Stimulated activated CD4-positive, alpha-beta T cell treated with anti-CD3 and anti-CD28 coated beads, Interleukin-4, amount 100 ng/mL, for 24 hours (primary cell): ENCODE data around the gene P4HTM.
"Not testable (repeated sequence)": the region's sequence is repeated elsewhere in the genome, so short reads cannot be mapped to it uniquely, and the experiment has no call there.

ENCODE experiments used
- DNase-seq: peaks from one replicate; pipeline ENCODE4 v3.0.0-alpha.2; 2020

P4HTM gene

DNA sequence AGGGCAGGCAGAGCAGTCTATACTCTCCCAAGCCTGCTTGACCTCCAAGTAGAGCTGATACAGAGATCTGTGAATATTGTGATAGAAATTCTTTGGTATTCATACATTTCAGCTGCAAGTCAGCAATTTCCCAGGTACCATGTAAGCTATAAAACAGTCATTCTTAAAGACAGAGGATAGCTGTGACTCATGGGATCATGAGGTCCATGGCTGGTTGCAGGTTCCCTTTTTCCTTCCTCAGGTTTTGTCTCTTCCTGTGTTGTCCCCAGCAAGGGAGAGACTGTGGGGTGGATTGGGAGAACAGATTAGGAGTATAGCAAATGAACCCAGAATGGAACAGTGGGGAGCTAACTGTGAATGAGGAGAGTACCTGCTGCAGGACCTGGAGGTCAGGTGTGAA lies 5.4 kb upstream of the P4HTM start:
- DNase-seq = no peak

DNA sequence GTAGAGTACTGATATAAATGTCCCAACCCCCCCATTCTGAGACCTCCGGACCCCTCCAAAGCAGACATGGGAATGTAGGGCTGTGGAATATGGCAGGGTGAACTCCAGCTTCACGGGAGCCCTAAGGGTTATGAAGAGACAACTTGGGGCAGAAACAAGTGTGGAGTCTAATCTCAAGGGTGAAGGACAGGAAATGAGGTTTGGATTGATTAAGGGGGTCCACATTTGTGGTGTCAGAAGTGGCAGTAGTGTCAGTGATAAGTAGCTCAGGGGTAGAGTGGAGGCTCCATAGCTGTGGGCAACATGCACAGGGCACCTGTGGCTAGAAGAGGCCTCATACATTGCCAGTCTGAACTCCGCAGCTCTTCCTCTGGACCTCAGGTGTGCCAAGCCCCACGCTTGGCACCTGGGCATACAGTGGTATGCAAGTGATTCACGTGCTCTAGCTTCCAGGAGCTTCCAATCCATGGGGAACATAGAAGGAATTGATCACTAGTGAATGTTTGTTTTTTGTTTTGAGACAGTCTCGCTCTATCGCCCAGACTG lies 4.1 kb upstream of the P4HTM start:
- DNase-seq = no peak

DNA sequence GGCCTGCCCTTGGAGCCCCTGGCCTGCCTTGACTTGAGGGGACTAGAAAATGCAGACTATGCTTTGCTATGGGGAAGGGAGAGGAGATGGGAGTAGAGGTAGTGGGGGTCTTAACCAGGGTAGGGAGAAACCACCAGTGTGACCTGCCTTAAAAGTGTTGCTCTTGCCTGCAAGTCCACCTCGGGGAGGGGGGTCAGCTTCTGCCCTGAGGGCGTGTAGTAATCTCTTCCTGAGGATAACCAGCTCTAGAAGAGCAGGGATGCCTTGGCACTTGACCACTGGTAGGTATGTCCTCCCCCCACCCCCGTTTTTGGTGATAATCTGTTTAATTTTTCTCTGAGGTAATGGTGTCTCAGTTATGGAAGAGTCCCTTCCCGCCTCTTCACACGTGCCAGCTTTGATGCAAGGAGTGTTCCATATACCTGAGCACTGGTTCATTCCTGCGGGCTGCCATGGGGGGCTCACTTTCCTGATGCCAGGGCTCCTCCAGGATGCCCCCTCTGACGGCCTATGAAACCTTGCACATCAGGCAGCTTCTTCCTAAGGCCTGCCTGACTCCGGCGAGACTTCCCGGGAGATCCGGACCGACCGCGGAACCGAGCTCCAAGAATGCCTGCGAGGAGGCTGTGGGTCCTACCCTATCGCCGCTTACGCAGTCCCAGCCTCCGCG lies 780 bp upstream of the P4HTM start:
- DNase-seq = no peak

DNA sequence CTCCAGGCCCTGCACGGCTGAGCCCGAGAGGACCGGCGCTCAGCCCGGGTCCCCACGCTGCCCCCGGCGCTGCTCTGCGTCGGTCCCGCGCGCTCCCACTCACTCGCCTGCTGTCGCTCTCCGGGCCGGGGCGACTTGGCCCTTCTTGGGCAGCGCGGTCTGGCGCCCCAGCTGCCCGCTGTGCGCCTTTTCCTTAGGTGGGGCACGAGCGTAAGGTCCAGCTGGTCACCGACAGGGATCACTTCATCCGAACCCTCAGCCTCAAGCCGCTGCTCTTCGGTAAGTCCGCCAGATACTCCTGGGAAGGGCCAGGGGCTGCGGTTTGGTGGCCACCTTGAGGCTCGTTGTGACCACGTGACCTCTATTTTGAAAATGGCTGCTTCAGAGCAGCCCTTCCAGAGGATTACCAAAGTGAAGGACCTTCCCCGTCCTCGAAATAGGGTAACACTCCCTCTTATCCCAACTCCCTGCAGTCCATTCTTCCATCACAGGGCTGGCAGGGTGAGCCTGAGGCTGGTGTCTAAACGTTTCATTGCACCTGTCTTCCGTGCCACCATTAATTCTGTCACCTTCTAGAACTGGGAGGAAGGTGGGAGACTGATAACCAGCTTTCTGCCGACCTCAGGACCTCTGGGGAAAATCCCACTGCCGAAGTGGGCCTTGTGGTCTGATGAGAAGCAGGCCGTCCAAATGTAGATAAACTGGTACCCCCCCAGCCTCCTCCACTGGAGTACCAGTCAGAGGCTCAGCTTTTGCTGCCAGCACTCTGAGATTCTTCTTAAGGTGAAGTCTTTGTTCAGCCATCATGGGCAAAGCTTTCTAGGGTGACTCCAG lies 812 bp downstream of the P4HTM start:
- DNase-seq = peak; percentile 41

DNA sequence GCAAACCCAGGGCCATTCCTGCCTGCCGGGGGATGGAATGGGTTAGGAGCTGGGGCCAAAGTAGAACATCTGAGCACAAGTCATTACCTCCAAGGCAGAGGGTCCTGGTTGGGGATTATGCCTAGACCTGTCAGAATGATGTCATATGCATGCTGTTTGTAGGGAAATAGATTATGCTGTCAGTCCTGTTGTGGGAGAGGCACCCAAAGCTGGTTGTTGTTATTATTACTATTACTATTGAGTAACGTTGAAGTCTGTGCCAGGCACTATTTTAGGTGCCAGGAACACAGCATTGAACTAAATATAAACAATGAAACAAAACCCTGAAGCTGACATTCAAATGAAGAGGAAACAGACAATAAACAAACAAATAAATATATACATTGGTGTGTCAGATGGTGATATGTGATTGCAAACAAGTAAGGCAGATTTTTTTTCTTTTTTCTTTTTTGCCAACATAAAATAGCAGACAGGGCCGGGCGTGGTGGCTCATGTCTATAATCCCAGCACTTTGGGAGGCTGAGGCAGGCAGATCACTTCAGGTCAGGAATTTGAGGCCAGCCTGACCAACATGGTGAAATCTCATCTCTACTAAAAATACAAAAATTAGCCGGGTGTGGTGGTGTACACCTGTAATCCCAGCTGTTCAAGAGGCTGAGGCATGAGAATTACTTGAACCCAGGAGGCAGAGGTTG lies 2.0 kb downstream of the P4HTM start:
- DNase-seq = no peak

DNA sequence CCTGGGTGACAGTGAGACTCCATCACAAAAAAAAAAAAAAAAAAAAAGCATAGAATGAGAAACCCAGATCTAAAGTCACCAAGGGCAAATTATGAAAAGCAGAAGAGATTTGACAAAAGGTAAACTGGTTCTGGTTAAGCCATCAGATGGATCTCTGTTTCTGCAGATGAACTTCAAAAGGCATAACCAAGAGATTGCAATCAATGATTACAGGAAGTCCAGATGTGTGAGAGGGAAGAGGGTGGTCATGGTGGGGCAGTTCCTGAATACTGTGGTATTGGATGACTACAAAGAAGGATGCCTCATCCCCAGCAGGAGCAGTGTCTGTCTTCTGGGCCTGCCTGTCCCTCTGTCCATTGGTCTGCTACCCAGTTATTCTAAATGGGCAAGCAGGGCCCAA lies 3.8 kb downstream of the P4HTM start:
- DNase-seq = no peak

DNA sequence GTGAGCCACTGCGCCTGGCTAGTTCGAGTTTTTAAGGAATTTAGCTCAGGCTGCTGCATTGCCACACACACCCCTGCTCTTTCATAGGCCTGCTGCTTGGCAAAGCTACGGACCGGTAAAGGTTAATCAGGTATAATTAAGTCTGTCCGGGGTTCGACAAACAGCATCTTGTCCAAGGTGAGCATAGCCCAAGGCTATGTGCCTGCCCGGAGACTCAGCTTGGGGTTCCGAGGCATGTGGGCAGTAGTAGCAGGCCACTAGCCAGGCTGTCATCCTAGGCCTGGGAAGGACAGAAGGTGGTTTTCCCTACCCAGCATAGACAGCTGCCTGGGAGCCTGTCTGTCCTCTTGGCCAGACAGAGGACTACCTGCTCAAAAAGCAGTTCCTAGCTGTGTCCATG lies 6.6 kb downstream of the P4HTM start:
- no peak for DNase-seq

DNA sequence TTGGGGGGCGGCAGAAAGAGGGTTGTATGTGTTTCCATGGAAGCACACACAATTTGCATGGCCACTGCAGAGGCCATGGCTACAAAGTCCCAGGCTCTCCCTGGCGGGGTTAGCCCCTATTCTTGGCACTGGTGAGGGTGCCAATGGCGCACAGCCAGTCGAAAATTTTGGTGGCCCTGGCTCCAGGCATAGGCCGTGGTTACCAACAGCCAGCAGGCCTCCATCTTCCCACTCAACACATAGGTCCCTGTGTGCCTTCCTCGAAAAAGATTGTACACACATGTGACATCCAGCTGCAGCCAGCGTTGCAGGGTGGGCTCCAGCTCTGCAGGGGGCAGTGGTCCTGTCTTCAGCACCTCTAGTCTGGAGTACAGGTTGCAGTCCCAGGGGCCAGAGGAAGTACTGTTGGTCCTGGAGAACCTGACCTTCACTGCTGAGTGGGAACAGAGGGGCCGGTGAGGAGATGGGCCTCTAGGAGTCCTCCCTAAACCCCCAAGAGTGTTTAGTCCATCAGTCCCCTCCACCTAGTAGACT lies 7.1 kb downstream of the P4HTM start:
- DNase-seq = no peak

DNA sequence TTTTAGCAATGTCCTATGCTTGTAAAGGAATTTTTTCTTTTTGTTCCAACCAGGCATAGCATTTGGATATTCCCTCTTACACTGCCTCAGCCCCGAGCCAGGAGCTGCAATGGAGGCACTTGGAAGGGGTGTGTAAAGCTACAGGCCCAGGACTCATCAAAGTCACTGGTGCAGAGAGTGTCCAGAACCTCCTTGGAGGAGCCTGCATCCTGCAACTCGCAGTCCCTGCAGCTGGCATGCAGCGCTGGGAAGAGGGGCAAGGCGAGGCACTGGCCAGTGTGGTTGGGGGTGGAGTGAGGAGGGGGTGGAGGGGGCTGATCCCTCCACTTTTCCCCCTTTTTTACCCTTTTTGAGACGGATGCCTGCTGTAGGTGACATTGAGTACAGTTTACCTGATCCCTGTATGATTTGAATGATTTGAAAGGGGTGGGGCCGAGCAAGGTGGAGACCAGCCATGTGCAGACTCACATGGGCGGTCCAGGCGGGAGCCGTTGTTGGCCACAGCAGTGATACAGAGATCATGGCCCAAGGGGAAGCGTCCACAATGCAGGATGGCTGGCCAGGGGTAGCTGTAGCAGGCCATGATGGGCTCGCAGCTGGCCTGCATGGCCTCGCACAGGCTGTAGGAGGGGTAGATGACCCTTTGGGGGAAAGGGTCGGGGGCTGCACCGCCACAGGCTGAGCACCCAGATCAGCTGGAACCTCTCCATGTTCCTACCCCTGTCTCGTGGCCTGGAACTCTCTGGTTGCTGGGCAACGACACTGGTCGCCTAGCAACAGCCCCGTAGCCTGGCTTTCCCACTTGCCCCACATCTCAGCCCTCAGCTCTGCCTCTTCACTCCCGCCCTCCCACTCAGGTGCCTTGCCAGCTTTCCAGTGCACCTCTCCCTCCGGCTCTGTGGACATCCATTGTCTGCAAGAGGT lies 7.9 kb downstream of the P4HTM start:
- DNase-seq = no peak

DNA sequence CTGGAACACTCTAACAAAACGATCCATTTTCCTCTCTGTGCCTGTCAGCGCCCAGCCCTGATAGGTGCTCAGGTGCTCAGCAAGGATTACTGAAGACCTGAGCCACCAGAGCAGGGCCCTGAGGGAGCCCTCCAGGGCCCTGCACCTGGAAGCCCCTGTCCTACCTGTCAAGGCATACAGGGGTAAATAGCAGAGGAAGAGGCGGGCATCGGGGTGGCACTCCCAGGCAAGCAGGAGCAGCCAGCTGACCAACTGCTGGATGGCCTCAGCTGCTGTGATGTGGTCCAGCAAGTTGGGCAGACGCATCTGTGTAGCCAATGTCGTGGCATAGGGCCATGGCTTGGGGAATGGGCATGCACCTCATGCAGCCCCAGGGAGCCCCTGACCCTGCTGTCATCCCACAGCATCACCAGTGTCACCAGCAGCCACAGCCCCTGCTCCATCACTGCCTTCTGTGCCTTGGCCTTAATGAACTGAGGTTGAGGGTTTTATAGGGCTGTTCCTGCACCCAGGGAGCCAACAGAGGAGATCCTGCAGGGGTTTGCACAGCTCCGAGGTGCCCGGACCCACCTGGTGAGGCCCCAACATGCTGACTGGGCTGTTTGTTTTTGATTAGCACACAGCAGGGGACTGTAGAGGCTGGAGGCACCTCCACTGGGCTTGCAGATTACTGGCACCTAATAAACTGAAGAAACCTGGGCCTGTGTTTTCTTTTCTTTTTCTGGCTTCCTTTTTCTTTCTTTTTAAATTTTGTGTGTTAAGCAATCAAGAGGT lies 9.2 kb downstream of the P4HTM start:
- DNase-seq = no peak

DNA sequence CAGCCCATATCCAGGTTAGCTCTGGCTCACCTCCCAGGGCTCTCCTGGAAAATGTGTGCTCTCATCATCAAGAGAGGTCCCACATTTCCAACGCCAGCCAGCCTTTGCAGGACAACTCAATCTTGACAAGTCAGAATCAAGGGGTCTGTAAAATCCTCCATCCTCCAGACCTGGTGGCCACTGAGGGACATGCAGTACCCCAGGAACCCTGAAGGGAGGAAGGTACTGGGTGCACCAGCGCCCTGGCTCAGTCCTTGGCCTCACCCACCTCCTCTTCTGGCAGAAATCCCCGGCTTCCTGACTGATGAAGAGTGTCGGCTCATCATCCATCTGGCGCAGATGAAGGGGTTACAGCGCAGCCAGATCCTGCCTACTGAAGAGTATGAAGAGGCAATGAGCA lies 11.1 kb downstream of the P4HTM start:
- no peak for DNase-seq

DNA sequence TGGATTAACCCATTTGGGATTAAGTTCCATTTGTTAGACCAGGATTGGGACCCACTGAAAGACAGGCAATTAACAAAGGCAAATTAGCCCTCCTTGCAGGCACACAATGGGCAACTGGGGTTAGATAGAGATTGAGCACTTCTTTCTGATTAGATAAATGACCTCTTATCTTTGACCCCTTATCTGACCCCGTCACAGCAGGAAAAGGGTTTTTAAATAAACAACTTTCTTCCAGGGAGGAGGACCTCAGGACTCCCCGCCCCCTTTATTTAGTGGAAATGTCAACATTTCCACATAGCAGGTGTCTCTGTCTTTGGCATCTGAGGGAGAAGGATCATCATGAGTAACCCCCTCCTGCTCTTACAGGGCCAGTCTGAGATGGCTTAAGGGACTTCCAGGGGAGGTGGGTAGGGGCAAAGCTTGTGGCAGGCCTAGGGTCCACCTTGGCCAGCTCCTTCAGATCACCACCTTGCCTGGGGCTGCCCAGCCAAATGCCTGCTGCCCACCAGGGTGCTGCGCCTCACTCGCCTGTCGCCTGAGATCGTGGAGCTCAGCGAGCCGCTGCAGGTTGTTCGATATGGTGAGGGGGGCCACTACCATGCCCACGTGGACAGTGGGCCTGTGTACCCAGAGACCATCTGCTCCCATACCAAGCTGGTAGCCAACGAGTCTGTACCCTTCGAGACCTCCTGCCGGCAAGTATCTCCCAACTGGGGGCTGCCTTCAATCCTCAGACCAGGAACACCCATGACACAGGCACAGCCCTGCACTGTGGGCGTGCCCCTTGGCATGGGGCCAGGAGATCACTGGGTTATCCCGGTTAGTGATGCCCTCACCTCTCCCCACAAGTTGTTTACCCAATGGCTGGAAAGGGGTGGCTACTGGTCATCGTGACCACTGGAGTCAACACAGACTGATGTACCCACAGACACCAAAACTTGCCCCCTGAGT lies 14.6 kb downstream of the P4HTM start:
- no peak for DNase-seq

DNA sequence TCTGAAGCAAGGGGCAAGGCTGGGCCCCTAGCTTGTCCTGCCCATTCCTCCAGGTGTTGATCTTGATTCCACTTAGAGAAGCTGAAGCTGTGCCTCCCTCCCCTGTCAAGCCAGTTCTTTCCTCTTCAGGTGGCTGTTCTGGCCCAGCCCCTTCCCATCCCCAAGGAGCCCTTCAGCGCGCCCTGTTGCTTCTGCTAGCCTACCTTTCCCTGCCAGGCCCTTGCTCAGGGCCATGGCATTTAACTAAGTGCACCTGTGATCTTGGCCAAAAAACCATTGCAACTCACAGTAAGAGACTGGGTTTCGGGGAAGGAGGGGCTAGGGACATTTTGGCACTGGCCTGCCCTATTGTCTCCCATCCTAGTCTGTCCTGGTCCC lies 15.3 kb downstream of the P4HTM start:
- DNase-seq = no peak

DNA sequence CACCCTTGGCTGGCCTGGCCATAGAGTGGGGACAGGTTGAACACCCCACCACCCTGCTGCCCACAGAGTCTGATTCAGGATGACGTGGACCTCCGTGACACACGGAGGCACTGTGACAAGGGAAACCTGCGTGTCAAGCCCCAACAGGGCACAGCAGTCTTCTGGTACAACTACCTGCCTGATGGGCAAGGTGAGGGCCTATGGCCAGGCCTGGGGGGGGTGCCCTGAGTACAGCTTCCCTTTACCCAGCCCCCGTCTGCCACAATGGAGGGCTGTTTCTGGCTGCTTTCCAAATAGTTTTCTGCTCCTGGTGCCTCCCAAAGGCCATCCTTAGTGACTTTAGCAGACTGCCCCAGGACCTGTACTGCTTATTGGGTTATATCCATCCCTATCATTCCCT lies 16.0 kb downstream of the P4HTM start:
- no peak for DNase-seq

DNA sequence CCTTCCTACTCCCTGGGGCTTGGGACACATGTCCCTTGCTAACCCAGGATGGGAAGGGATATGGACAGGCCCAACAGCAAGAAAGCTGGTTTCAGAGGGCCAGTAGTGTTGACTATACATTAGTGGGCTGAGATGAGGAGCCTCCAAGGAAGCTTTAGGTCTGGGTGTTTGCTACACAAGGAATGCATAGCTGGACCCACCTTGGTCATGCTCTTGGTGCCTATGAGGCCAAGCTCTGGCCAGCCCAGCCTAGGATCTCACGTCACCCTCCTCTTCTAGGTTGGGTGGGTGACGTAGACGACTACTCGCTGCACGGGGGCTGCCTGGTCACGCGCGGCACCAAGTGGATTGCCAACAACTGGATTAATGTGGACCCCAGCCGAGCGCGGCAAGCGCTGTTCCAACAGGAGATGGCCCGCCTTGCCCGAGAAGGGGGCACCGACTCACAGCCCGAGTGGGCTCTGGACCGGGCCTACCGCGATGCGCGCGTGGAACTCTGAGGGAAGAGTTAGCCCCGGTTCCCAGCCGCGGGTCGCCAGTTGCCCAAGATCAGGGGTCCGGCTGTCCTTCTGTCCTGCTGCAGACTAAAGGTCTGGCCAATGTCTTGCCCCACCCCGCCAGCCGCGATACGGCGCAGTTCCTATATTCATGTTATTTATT lies 16.5 kb downstream of the P4HTM start:
- no peak for DNase-seq

DNA sequence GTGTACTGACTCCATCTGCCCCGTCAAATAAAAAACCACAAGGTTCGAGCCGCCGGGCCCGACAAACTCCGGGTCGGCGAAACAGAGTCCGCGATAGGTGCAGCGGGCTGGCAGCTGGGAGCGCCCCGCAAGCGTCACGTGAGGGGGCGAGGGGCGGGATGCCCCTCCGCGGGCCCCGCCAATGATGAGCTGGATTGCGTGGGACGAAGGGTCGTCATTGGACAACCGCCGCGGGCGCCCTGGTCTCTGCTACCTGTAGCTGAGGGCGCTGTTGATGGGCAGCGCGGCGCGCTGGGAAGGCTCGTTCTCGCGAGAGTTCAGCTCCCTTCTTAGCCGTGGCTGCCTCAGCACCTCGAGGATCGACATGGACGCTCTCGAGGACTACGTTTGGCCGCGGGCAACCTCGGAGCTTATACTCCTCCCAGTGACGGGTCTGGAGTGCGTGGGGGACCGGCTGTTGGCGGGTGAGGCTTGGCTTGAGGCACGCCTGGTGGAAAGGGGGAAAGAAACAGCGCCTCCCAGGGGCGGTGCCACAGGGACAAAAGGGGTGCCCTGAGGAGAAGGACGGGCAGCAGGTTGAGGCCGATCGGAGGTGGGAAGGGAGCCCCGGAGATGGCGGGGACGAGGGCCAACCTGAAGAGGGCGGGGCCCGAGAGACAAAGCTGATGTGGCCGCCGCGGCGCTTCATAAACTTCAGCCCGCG lies 17.2 kb downstream of the P4HTM start, which contains the start of gene WDR6:
Gene WDR6, plus strand, starts transcription at position 324 of the 703 bp plus-strand sequence. Its CDS starts 41 bp downstream, at position 365.
- DNase-seq = peak; percentile 98

DNA sequence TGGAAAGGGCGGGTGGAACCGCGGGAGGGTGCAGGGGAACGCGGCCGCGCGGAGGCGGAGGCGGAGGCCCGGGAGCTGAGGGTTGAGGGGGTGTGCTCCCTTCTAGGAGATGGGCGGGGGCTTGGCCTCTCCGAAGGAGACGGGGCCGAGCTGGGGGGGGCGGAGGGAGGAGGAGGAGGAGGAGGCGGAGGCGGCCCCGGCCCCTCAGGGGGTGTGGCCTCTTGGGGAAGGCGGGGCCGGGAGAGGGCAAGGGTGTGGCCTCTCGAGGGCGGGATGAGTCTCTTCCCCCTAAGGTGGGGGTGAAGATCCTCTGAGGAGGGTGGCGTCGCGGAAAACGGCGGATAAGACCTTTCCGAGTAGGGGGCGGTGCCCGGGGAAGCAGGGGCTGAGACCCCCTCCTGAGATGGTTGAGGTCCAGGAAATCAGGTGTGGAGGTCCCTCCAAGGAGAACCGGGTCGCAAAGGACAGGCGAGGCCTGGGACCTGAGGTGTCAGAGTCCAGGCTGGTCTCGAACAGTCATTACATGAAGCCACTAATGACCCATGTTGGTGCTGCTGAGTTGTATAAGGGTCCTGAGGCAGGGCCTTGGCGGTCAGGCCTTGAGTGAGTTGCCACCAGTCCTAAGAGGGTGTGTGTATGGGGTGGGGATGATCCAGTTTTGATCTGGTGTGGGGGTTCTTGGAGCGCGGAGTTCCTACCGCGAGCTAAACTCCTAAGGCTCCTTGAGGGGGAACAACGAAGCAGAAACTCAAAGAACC lies 17.9 kb downstream of the P4HTM start:
- DNase-seq = peak; percentile 84

DNA sequence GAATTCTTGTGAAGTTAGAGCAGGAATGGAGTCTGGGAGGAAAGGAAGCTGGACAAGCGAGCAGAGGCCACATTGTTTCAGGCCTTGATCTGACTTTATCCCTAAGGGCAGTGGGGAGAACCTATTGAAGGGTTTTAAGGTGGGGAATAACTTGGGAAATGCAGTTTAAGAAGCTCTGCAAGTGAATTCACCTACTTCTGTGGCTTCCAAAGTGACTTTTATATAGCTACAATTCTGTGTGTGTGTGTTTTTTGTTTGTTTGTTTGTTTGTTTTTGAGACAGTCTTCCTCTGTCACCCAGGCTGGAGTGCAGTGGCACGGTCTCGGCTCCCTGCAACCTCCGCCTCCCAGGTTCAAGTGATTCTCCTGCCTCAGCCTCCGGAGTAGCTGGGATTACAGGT lies 18.6 kb downstream of the P4HTM start:
- not testable (repeated sequence) for DNase-seq
